KMS-11 (cell line): Measurements from ENCODE around the gene FGF14.

Source experiments
- H2AFZ ChIP-seq: fragments of 200-600 bp; sonication (generic); 2 replicates; pipeline ENCODE4 v1.6.1; 2016; ENCODE audit warnings: antibody characterized with exemption, mixed run types, low read depth
- H3K27ac ChIP-seq: fragments of 200-600 bp; sonication (generic); 2 replicates; pipeline ENCODE4 v1.6.1; 2016; ENCODE audit warnings: mild to moderate bottlenecking, mixed run types
- H3K27me3 ChIP-seq: fragments of 200-600 bp; sonication (generic); 2 replicates; pipeline ENCODE4 v1.6.1; 2017; ENCODE audit warnings: mild to moderate bottlenecking, low read depth, mixed run types, moderate library complexity; ENCODE audit not compliant: insufficient read depth
- H3K36me3 ChIP-seq: fragments of 200-600 bp; sonication (generic); 2 replicates; pipeline ENCODE4 v1.6.1; 2017; ENCODE audit warnings: mild to moderate bottlenecking, mixed run types; ENCODE audit not compliant: insufficient read depth
- H3K4me1 ChIP-seq: fragments of 200-600 bp; sonication (generic); 2 replicates; pipeline ENCODE4 v1.6.1; 2016; ENCODE audit warnings: mild to moderate bottlenecking, low read depth, mixed run types; ENCODE audit not compliant: poor library complexity, severe bottlenecking
- H3K4me2 ChIP-seq: fragments of 200-600 bp; sonication (generic); 2 replicates; pipeline ENCODE4 v1.7.0; 2016; ENCODE audit warnings: mild to moderate bottlenecking, mixed run types
- H3K4me3 ChIP-seq: fragments of 200-600 bp; sonication (generic); IDR thresholded peaks from 2 replicates; pipeline ENCODE4 v1.6.1; 2017; ENCODE audit warnings: low read depth, low read length, mixed read lengths; ENCODE audit not compliant: insufficient read depth
- H3K79me2 ChIP-seq: fragments of 200-600 bp; sonication (generic); 2 replicates; pipeline ENCODE4 v1.6.1; 2016; ENCODE audit warnings: low read depth, mixed run types; ENCODE audit not compliant: insufficient read depth
- H3K9ac ChIP-seq: fragments of 200-600 bp; sonication (generic); 2 replicates; pipeline ENCODE4 v1.6.1; 2016; ENCODE audit warnings: mild to moderate bottlenecking, mixed run types
- H4K20me1 ChIP-seq: fragments of 200-600 bp; sonication (generic); 2 replicates; pipeline ENCODE4 v1.6.1; 2016; ENCODE audit warnings: mild to moderate bottlenecking, mixed run types; ENCODE audit not compliant: insufficient read depth
- CTCF ChIP-seq: fragments of 200-600 bp; sonication (generic); conservative IDR thresholded peaks from 2 replicates; pipeline ENCODE4 v1.6.1; 2017; ENCODE audit warnings: low read depth, mild to moderate bottlenecking, antibody characterized with exemption, low read length, moderate library complexity, mixed read lengths

Gene FGF14

DNA sequence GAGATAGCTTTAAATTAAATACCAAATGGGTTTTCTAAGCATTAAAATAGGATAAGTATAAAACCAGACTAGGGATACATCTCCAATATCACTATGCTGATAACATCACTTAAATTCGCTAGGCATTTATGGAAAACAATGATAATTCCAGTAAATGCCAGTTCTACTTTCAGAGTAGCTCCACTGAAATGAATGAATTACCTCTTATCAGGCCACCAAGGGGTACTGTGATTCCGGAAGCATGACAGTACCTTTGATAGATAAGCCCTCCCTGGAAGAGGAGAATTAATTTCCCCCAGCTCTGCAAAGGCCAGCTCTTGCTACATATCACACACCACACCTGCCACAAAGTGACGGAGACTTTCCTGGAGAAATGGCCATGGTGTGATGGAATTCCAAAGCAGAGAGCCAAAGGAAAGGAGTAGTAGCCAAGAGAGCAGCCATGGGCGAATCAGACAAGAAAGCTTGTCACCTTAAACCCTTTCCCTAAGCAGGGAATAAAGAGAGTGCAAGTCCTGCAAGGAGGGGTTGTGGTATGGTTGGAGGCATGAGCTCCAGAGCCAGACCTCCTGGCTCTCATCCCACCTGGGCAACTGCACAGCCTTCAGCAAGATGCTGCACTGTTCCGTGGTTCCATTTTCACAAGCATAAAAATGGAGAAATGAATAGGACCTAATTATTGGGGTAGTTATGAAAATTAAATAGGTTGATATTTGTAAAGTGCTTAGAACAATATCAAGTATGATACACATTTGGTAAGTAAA is 423.1 kb downstream of the FGF14 start:
- H2AFZ ChIP-seq = no peak overlapping the region
- no peaks in the 10 kb centered on the region for H3K27me3 ChIP-seq
- no peaks in the 10 kb centered on the region for H3K4me1 ChIP-seq
- no peaks in the 10 kb centered on the region for H4K20me1 ChIP-seq
- H3K9ac ChIP-seq = no peak overlapping the region
- no peaks in the 10 kb centered on the region for H3K79me2 ChIP-seq
- no peak overlapping the region for H3K27ac ChIP-seq
- no peak overlapping the region for H3K4me2 ChIP-seq
- no peak for TF ChIP-seq CTCF
- no peak overlapping the region for H3K4me3 ChIP-seq
- no peaks in the 10 kb centered on the region for H3K36me3 ChIP-seq

DNA sequence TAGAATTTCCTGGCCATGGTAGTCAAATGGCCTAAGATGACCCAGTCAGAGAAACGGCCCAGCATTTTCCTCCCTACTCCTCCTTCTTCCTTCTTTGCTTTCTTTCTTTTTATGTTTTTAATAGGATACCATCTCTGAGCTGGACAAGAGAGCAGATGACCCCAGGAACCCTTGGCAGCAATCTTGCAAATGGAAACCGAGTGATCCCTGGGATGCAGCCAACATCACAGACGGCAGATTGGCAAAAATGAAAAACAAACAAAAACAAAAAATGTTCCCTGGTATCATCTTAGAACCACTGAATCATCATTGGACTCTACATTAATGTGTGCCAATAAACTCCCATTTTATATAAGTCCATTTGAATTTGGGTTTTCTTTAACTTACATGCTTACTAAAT is 424.4 kb downstream of the FGF14 start:
- Histone ChIP-seq H4K20me1 (no peaks in the 10 kb centered on the region), H3K79me2 (no peaks in the 10 kb centered on the region), H3K4me1 (no peaks in the 10 kb centered on the region), H3K9ac (no peak overlapping the region), H2AFZ (no peak overlapping the region), H3K27ac (no peak overlapping the region), H3K27me3 (no peaks in the 10 kb centered on the region), H3K4me2 (no peak overlapping the region), H3K4me3 (no peak overlapping the region), H3K36me3 (no peaks in the 10 kb centered on the region)
- no peak for TF ChIP-seq CTCF

DNA sequence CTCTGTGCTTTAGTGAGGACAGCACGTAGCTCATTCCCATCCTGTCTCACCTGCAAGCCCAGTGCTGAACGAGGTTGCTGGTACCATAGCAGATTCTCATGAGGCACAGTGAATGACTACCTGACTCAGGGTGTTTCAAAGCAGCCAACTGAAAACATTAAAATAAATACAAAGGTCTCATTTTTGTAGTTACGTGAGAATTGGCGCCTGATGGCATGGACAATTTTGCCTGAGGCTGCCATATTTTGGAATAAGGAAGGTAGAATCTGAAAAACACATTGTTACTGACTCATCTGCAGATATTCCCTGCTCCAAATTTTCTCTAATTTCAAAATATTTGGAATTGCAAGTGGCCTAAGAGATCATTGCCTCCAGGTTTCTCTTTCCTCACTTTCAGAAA is 429.7 kb downstream of the FGF14 start:
- H3K27me3 ChIP-seq = no peaks in the 10 kb centered on the region
- H3K4me3 ChIP-seq = no peak overlapping the region
- TF ChIP-seq CTCF = no peak
- H3K79me2 ChIP-seq = no peaks in the 10 kb centered on the region
- no peak overlapping the region for H3K9ac ChIP-seq
- no peaks in the 10 kb centered on the region for H3K4me1 ChIP-seq
- no peaks in the 10 kb centered on the region for H3K36me3 ChIP-seq
- no peak overlapping the region for H3K27ac ChIP-seq
- H4K20me1 ChIP-seq = no peaks in the 10 kb centered on the region
- H3K4me2 ChIP-seq = no peak overlapping the region
- no peak overlapping the region for H2AFZ ChIP-seq

DNA sequence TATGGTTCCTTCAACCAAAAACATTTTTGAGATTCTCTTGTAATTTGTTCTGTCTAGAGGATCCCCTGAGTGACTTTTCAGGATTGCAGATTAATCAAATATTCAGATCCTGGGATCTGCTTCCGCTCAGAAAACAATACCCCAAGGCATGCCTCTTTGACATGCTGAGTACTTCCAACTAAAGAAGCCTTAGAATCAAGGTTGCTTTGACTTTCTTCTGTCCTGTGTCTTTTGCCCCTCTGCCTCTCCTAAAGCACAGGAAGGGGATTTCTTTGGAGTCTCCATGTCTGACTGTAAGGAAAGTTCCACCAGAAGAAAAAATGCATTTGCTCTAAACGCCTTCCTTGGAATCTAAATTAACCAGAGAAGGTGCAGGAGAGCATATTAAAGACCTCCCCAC is 431.5 kb downstream of the FGF14 start:
- Histone ChIP-seq H3K4me1 (no peaks in the 10 kb centered on the region), H3K27ac (no peak overlapping the region), H3K27me3 (no peaks in the 10 kb centered on the region), H3K9ac (no peak overlapping the region), H3K79me2 (no peaks in the 10 kb centered on the region), H3K4me2 (no peak overlapping the region), H4K20me1 (no peaks in the 10 kb centered on the region), H2AFZ (no peak overlapping the region), H3K36me3 (no peaks in the 10 kb centered on the region), H3K4me3 (no peak overlapping the region)
- TF ChIP-seq CTCF = no peak
